ENCODE results near the gene TMEM35B. TPM values are rescaled to one million over a fixed set of nuclear protein-coding genes. Genes with fewer than 3 reads are reported as not detected.

Gene TMEM35B
- total RNA-seq, 2 donors from 2014 or later, result 28.2 to 31.3 TPM

DNA sequence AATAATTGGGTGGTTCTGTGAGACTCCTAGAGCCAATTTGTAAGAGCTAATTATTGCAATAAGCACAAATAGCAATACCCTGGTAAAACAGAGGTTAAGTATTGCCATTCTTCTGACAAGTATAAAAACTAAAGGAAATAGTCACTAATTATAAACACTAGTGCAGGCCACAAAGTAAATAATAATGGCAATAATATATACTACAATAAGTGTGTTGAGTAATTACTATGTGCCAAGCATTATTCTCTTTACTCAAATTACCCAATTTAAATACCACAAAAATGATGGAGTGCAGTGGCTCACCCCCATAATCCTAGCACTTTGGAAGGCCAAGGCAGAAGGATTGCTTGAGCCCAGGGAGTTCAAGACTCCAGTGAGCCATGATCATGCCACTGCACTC is 31.3 kb upstream of the TMEM35B start:
- no peak overlapping the region for H3K4me3 ChIP-seq (ENCODE audit: low read length)
- no peaks in the 10 kb centered on the region for H3K27me3 ChIP-seq (ENCODE audit: control insufficient read depth, insufficient read depth, low read length, poor library complexity, severe bottlenecking)
- no peak overlapping the region for H3K9ac ChIP-seq (ENCODE audit: extremely low read depth, low read length, poor library complexity, severe bottlenecking)
- no peaks in the 10 kb centered on the region for H3K4me1 ChIP-seq (ENCODE audit: control insufficient read depth, insufficient read depth, low read length)
- Mint-ChIP-seq H3K4me1 (no peaks in the 10 kb centered on the region), H3K27ac (no peak overlapping the region), H3K9me3 (no peaks in the 10 kb centered on the region), H3K36me3 (ENCODE audit: low read depth) (peaks cover 5% of the 10 kb centered on the region), H3K27me3 (ENCODE audit: insufficient read depth) (no peaks in the 10 kb centered on the region), H3K4me3 (no peak overlapping the region)
- H3K9me3 ChIP-seq (ENCODE audit: control insufficient read depth, low read length), result no peaks in the 10 kb centered on the region
- TF ChIP-seq, protein P1, sequence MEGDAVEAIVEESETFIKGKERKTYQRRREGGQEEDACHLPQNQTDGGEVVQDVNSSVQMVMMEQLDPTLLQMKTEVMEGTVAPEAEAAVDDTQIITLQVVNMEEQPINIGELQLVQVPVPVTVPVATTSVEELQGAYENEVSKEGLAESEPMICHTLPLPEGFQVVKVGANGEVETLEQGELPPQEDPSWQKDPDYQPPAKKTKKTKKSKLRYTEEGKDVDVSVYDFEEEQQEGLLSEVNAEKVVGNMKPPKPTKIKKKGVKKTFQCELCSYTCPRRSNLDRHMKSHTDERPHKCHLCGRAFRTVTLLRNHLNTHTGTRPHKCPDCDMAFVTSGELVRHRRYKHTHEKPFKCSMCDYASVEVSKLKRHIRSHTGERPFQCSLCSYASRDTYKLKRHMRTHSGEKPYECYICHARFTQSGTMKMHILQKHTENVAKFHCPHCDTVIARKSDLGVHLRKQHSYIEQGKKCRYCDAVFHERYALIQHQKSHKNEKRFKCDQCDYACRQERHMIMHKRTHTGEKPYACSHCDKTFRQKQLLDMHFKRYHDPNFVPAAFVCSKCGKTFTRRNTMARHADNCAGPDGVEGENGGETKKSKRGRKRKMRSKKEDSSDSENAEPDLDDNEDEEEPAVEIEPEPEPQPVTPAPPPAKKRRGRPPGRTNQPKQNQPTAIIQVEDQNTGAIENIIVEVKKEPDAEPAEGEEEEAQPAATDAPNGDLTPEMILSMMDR (conservative IDR thresholded peaks at IDR 0.05), result no peak
- DNase-seq, result no peak
- no peak overlapping the region for H3K27ac ChIP-seq (ENCODE audit: low read depth, low read length)
- peaks cover 30% of the 10 kb centered on the region for H3K36me3 ChIP-seq (ENCODE audit: control insufficient read depth, insufficient read depth, low read length)

DNA sequence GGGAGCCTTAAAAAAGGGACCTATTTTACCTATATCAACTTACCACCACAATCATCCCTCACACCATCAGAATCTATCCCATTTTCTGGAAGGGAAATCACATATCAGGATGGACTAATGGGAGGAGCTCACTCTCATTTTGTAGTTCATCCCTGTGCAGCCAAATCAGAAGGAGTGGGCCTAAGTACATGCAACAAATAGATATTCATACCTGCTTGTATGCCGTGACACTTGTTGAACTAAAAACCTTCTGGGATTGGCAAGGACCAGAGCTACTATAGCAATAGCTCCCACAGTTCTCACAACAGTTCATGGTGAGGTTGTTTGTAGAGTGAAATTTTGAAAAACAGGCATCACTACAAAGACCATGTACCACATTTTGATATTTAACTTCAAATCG is 29.3 kb upstream of the TMEM35B start:
- H3K4me1 ChIP-seq (ENCODE audit: control insufficient read depth, insufficient read depth, low read length), result no peaks in the 10 kb centered on the region
- Mint-ChIP-seq H3K4me3 (no peak overlapping the region), H3K4me1 (no peaks in the 10 kb centered on the region), H3K9me3 (no peaks in the 10 kb centered on the region), H3K36me3 (ENCODE audit: low read depth) (peaks cover 21% of the 10 kb centered on the region), H3K27ac (no peak overlapping the region), H3K27me3 (ENCODE audit: insufficient read depth) (no peaks in the 10 kb centered on the region)
- H3K27ac ChIP-seq (ENCODE audit: low read depth, low read length), result no peak overlapping the region
- DNase-seq, result no peak
- 96% methylated on average over 2 of the region's 2 CpGs; no CpG with 5 or more reads in 1 of the 2 experiments for WGBS, 2 experiments (ENCODE audit: insufficient coverage in 1 of 2, insufficient read length in 1 of 2)
- H3K9me3 ChIP-seq (ENCODE audit: control insufficient read depth, low read length), result no peaks in the 10 kb centered on the region
- no peak overlapping the region for H3K4me3 ChIP-seq (ENCODE audit: low read length)
- H3K9ac ChIP-seq (ENCODE audit: extremely low read depth, low read length, poor library complexity, severe bottlenecking), result no peak overlapping the region
- peaks cover 47% of the 10 kb centered on the region for H3K36me3 ChIP-seq (ENCODE audit: control insufficient read depth, insufficient read depth, low read length)
- no peaks in the 10 kb centered on the region for H3K27me3 ChIP-seq (ENCODE audit: control insufficient read depth, insufficient read depth, low read length, poor library complexity, severe bottlenecking)
- TF ChIP-seq, protein P1 (conservative IDR thresholded peaks at IDR 0.05), result no peak

DNA sequence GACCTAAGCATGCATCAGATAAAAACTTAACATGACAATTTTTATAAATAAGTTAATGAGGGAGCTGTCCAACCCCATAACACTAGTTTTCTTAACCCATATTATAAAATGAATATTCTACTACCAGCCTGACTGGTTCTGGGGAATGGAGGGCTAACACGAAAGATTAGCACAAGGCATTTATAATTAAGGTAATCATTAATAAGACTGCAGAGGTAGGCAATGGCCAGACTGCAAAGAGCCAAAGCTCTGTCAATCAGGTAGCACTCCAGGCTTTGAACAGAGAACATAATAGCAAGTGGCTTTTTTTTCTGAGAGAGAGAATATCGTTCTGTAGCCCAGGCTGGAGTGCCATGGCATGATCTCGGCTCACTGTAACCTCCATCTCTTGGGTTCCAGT is 20.6 kb upstream of the TMEM35B start:
- Histone ChIP-seq H3K4me1 (ENCODE audit: control insufficient read depth, insufficient read depth, low read length) (no peaks in the 10 kb centered on the region), H3K4me3 (ENCODE audit: low read length) (no peak overlapping the region), H3K36me3 (ENCODE audit: control insufficient read depth, insufficient read depth, low read length) (peaks cover 65% of the 10 kb centered on the region), H3K9ac (ENCODE audit: extremely low read depth, low read length, poor library complexity, severe bottlenecking) (no peak overlapping the region), H3K27ac (ENCODE audit: low read depth, low read length) (no peak overlapping the region), H3K9me3 (ENCODE audit: control insufficient read depth, low read length) (no peaks in the 10 kb centered on the region), H3K27me3 (ENCODE audit: control insufficient read depth, insufficient read depth, low read length, poor library complexity, severe bottlenecking) (no peaks in the 10 kb centered on the region)
- TF ChIP-seq, protein P1 (conservative IDR thresholded peaks at IDR 0.05), result no peak
- no peaks in the 10 kb centered on the region for H3K27me3 Mint-ChIP-seq (ENCODE audit: insufficient read depth)
- no peaks in the 10 kb centered on the region for H3K9me3 Mint-ChIP-seq
- peaks cover 25% of the 10 kb centered on the region for H3K36me3 Mint-ChIP-seq (ENCODE audit: low read depth)
- WGBS, 2 experiments (ENCODE audit: insufficient coverage in 1 of 2, insufficient read length in 1 of 2), result 93 to 95% methylated on average over 2 to 3 of the region's 3 CpGs
- DNase-seq, result no peak
- no peak overlapping the region for H3K4me3 Mint-ChIP-seq
- no peaks in the 10 kb centered on the region for H3K4me1 Mint-ChIP-seq
- no peak overlapping the region for H3K27ac Mint-ChIP-seq

All from endodermal cell (in vitro differentiated cells).